Measurements from ENCODE around the gene ARHGAP18. TPM values are rescaled to one million over a fixed set of nuclear protein-coding genes. Genes with fewer than 3 reads are reported as not detected.

ARHGAP18 gene
- total and polyA plus RNA-seq, 4 donors, result 1.6 to 8.0 (median 3.0) TPM

GRCh38 chr6:129699659-129700058 is 10.3 kb downstream of the ARHGAP18 start:
- Histone ChIP-seq H3K9me3 (ENCODE audit: control insufficient read depth in 4 of 4, low read length in 3 of 4) (no peaks in the 10 kb centered on the region), H3K27me3 (ENCODE audit: control insufficient read depth in 4 of 4, insufficient read depth in 4 of 4, low read length in 3 of 4) (no peaks in the 10 kb centered on the region), H3K36me3 (ENCODE audit: control insufficient read depth in 4 of 4, insufficient read depth in 3 of 4, low read depth in 1 of 4, low read length in 3 of 4) (no peaks in the 10 kb centered on the region), H3K4me1 (ENCODE audit: control insufficient read depth in 4 of 4, insufficient read depth in 4 of 4, low read length in 3 of 4) (peaks cover 0 to 4% (median 2%) of the 10 kb centered on the region in 4 donors), H3K4me3 (ENCODE audit: low read depth in 1 of 3, low read length in 3 of 3) (no peak overlapping the region), H3K9ac (ENCODE audit: low read depth in 1 of 2, low read length in 2 of 2) (no peak overlapping the region), H3K27ac (ENCODE audit: low read depth in 1 of 2, low read length in 2 of 2) (no peak overlapping the region)
- no peak for TF ChIP-seq HNF4G (IDR thresholded peaks at IDR 0.05)
- TF ChIP-seq JUND (IDR thresholded peaks at IDR 0.05), result no peak
- TF ChIP-seq FOXA2 (IDR thresholded peaks at IDR 0.05), result no peak
- TF ChIP-seq YY1 (IDR thresholded peaks at IDR 0.05), result no peak
- no peak for TF ChIP-seq RXRA (IDR thresholded peaks at IDR 0.05)
- no peak for TF ChIP-seq TAF1 (conservative IDR thresholded peaks at IDR 0.05)
- no peak for DNase-seq (ENCODE audit: low spot score)
- 95% methylated on average over 2 of the region's 2 CpGs for WGBS

- Histone ChIP-seq H3K4me1 (ENCODE audit: control insufficient read depth in 4 of 4, insufficient read depth in 4 of 4, low read length in 3 of 4) (peaks cover 0 to 4% (median 1%) of the 10 kb centered on the region in 4 donors), H3K9ac (ENCODE audit: low read depth in 1 of 2, low read length in 2 of 2) (no peak overlapping the region), H3K36me3 (ENCODE audit: control insufficient read depth in 4 of 4, insufficient read depth in 3 of 4, low read depth in 1 of 4, low read length in 3 of 4) (no peaks in the 10 kb centered on the region), H3K9me3 (ENCODE audit: control insufficient read depth in 4 of 4, low read length in 3 of 4) (no peaks in the 10 kb centered on the region), H3K27ac (ENCODE audit: low read depth in 1 of 2, low read length in 2 of 2) (no peak overlapping the region), H3K27me3 (ENCODE audit: control insufficient read depth in 4 of 4, insufficient read depth in 4 of 4, low read length in 3 of 4) (no peaks in the 10 kb centered on the region), H3K4me3 (ENCODE audit: low read depth in 1 of 3, low read length in 3 of 3) (no peak overlapping the region)
- TF ChIP-seq RAD21 (IDR thresholded peaks at IDR 0.05) (no peak), SP1 (IDR thresholded peaks at IDR 0.05) (no peak)
- DNase-seq (ENCODE audit: low spot score), result no peak
- WGBS, result 99% methylated on average over 9 of the region's 9 CpGs
Measured at GRCh38 chr6:129698430-129698829, 11.5 kb downstream of the ARHGAP18 start.

GRCh38 chr6:129697788-129698187 is 12.2 kb downstream of the ARHGAP18 start:
- H3K27ac ChIP-seq (ENCODE audit: low read depth in 1 of 2, low read length in 2 of 2), result no peak overlapping the region
- no peaks in the 10 kb centered on the region for H3K36me3 ChIP-seq (ENCODE audit: control insufficient read depth in 4 of 4, insufficient read depth in 3 of 4, low read depth in 1 of 4, low read length in 3 of 4)
- TF ChIP-seq MAX (IDR thresholded peaks at IDR 0.05) (no peak), FOXA1 (IDR thresholded peaks at IDR 0.05) (no peak), CTCF (IDR thresholded peaks at IDR 0.05; ENCODE audit: low read depth, low read length, missing input control) (no peak), REST (IDR thresholded peaks at IDR 0.05) (no peak), SP1 (IDR thresholded peaks at IDR 0.05) (no peak), JUND (IDR thresholded peaks at IDR 0.05) (no peak), TAF1 (conservative IDR thresholded peaks at IDR 0.05) (no peak), HNF4G (IDR thresholded peaks at IDR 0.05) (no peak), NR2F2 (IDR thresholded peaks at IDR 0.05) (no peak), ZBTB33 (IDR thresholded peaks at IDR 0.05) (no peak), FOXA2 (IDR thresholded peaks at IDR 0.05) (no peak), GABPA (IDR thresholded peaks at IDR 0.05 in 1 of 2, conservative IDR thresholded peaks at IDR 0.05 in 1 of 2) (no peak), RAD21 (IDR thresholded peaks at IDR 0.05) (no peak), YY1 (IDR thresholded peaks at IDR 0.05) (no peak), RXRA (IDR thresholded peaks at IDR 0.05) (no peak), EGR1 (IDR thresholded peaks at IDR 0.05; ENCODE audit: low read depth in 2 of 2) (no peak), HNF4A (conservative IDR thresholded peaks at IDR 0.05) (no peak), ATF3 (IDR thresholded peaks at IDR 0.05) (no peak)
- no peak for DNase-seq (ENCODE audit: low spot score)
- no peaks in the 10 kb centered on the region for H3K27me3 ChIP-seq (ENCODE audit: control insufficient read depth in 4 of 4, insufficient read depth in 4 of 4, low read length in 3 of 4)
- no peaks in the 10 kb centered on the region for H3K9me3 ChIP-seq (ENCODE audit: control insufficient read depth in 4 of 4, low read length in 3 of 4)
- 95% methylated on average over 2 of the region's 2 CpGs for WGBS
- no peak overlapping the region for H3K4me3 ChIP-seq (ENCODE audit: low read depth in 1 of 3, low read length in 3 of 3)
- H3K4me1 ChIP-seq (ENCODE audit: control insufficient read depth in 4 of 4, insufficient read depth in 4 of 4, low read length in 3 of 4), result peaks cover 0 to 4% (median 1%) of the 10 kb centered on the region in 4 donors
- H3K9ac ChIP-seq (ENCODE audit: low read depth in 1 of 2, low read length in 2 of 2), result no peak overlapping the region

All from liver (tissue), 9 donors.